Activated CD8-positive, alpha-beta T cell treated with anti-CD3 and anti-CD28 coated beads, Interleukin-2, amount 10 ng/mL, durations not matched to agents 7 days and 5 days (primary cell): ENCODE measurements around the gene SAC3D1. TPM values are rescaled to one million over a fixed set of nuclear protein-coding genes. Genes with fewer than 3 reads are reported as not detected.

Experiments used
- ATAC-seq: fragments of 150-1000 bp; cut with Tn5 transposase; one replicate; pipeline ENCODE4 v1.10.0; 2021; ENCODE audit warnings: moderate library complexity
- CTCF ChIA-PET: fragments of 350-600 bp; sonication (Branson Sonifier 250); formaldehyde crosslinking; loops from one replicate; lab custom pipeline; 2021; ENCODE audit warnings: antibody characterized with exemption; lab: Charles Lee
- POLR2A ChIA-PET: fragments of 350-600 bp; sonication (Branson Sonifier 250); formaldehyde crosslinking; loops from one replicate; lab custom pipeline; 2021; ENCODE audit warnings: antibody characterized with exemption; lab: Charles Lee
- DNase-seq: peaks from one replicate; pipeline ENCODE4 v3.0.0-alpha.2; 2020
- H3K27ac Mint-ChIP-seq: one replicate; pipeline ENCODE4 v1.8.0; 2021; ENCODE audit warnings: mild to moderate bottlenecking, mixed read lengths
- H3K27me3 Mint-ChIP-seq: one replicate; pipeline ENCODE4 v1.8.0; 2021; ENCODE audit warnings: low read depth, mixed read lengths
- H3K36me3 Mint-ChIP-seq: one replicate; pipeline ENCODE4 v1.8.0; 2021; ENCODE audit warnings: low read depth, mixed read lengths
- H3K4me1 Mint-ChIP-seq: one replicate; pipeline ENCODE4 v1.8.0; 2021; ENCODE audit warnings: low read depth, mixed read lengths
- H3K4me3 Mint-ChIP-seq: one replicate; pipeline ENCODE4 v1.8.0; 2021; ENCODE audit warnings: mild to moderate bottlenecking, mixed read lengths
- H3K9me3 Mint-ChIP-seq: one replicate; pipeline ENCODE4 v1.8.0; 2022; ENCODE audit warnings: mixed read lengths; ENCODE audit not compliant: insufficient read depth
- total RNA-seq, 2 experiments: library from RNA; stranded (reverse); gene quantifications; one replicate each; pipeline ENCODE4 v1.2.3, GENCODE V29; 2021

The SAC3D1 gene
- total RNA-seq, 2 experiments from 2014 or later = 36.3 to 36.6 TPM

DNA sequence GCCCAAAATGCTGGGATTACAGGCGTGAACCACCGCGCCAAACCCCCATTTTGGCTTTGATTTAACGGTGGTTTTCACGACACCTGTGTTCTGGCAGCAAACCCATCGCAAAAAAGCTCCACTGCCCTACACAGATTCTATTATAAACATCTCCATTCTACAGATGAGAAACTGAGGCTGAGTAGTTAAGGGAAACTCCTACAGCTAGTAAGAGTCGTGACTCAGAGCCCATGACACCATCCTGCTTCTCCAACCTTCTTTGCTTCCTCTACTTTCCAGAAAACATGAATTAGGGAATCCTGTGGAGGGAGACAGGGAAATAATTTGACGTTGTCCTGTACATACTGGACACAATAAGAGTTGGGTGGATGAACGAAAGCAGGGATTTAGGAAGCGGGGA, 14.2 kb upstream of the SAC3D1 start:
- DNase-seq (no peak), ATAC-seq (no peak)
- Mint-ChIP-seq H3K27me3 (peaks cover 2% of the 10 kb centered on the region), H3K9me3 (no peaks in the 10 kb centered on the region), H3K4me3 (peak overlapping the region; percentile 75), H3K4me1 (peaks cover 26% of the 10 kb centered on the region), H3K27ac (peak overlapping the region; percentile 91), H3K36me3 (peaks cover 9% of the 10 kb centered on the region)
- POLR2A ChIA-PET = interaction anchor here (1.0 to 4.2 kb wide), 3 partner anchors 12 to 84 kb away, joined by 3 to 15 read pairs (median 7); partner anchors contain the start of genes ARL2 and SAC3D1
- CTCF ChIA-PET = interaction anchor here (1.1 to 5.9 kb wide), 5 partner anchors 13 to 179 kb away, joined by 3 to 47 read pairs (median 4); partner anchors contain the start of genes ARL2 and SAC3D1

DNA sequence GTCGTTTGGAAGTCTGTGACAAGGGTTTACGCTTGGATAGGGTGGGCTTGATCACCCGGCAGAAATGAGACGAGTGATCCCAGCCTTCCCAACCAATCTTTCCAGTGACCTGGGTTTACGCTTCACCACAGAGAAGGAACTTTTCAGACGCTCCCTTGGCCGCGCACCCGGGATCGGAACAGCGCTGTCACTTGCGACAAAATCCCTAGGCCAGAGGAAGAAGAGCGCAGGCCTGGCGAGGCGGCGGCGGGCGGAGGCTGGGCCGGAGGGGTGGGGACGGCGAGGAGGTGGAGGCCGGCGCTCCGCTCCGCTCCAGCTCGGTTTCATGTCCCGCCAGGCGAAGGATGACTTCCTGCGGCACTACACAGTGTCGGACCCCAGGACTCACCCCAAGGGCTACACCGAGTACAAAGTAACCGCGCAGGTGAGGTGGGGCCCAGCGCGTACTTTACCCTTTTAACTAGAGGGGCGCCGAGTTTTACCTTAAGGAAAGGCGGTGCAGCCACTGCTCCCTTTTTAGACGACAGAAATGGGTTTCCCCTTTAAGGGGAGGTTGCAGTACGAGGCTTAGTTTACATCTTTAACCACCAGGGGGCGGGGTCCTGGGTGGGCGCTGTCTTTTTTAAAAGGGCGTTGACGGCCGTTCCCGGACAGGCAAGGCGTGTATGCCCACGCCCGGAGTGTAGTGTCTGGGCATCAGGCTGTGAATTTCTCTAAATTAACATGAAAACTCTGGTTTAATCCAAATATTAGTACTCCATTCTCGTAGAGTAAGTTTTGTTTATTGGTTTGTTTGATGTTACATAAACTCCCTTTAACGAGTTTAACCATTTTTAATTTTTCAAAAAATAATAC, 13.6 kb upstream of the SAC3D1 start, which contains the start of gene SNX15:
Gene SNX15, plus strand, starts transcription at position 227 of the 855 bp plus-strand sequence. Its CDS starts 99 bp downstream, at position 326.
- Mint-ChIP-seq H3K4me3 (peak within 1 kb of the TSS; percentile 75), H3K27ac (peak within 1 kb of the TSS; percentile 91), H3K9me3 (no peaks in the 10 kb centered on the region), H3K4me1 (peaks cover 22% of the 10 kb centered on the region), H3K27me3 (peaks cover 2% of the 10 kb centered on the region), H3K36me3 (peaks cover 5% of the 10 kb centered on the region)
- ChIA-PET POLR2A (interaction anchor here (1.0 to 4.2 kb wide), 3 partner anchors 13 to 83 kb away, joined by 3 to 15 read pairs (median 7); partner anchors contain the start of genes ARL2 and SAC3D1), CTCF (interaction anchor here (0.8 to 5.9 kb wide), 7 partner anchors 13 to 179 kb away, joined by 3 to 47 read pairs (median 4); partner anchors contain the start of genes ARL2 and SAC3D1)
- DNase-seq (peak; percentile 96), ATAC-seq (peak; percentile 92)

DNA sequence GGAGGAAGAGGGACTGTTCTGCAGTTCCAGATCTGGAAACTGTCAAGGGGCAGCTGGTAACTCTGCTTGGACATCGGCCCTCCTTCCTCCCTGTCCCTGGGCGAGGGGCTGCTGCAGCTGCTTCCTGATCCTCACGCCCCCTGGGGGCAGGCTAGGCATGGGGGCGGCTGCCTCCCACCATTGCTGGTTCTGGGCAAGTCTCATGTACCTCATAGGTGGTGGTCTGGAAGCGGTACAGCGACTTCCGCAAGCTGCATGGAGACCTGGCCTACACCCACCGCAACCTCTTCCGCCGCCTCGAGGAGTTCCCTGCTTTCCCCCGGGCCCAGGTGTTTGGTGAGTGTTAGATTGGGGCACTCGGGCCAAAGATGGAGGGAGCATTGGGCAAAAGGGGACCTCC, 8.8 kb upstream of the SAC3D1 start:
- peaks cover 14% of the 10 kb centered on the region for H3K4me1 Mint-ChIP-seq
- ChIA-PET CTCF (interaction anchor here (0.6 to 2.0 kb wide), 3 partner anchors 18 to 298 kb away, joined by 3 to 7 read pairs (median 3); partner anchors contain the start of gene ARL2), POLR2A (no interaction called here)
- H3K36me3 Mint-ChIP-seq = peaks cover 4% of the 10 kb centered on the region
- no peak overlapping the region for H3K27ac Mint-ChIP-seq
- no peaks in the 10 kb centered on the region for H3K27me3 Mint-ChIP-seq
- DNase-seq (no peak), ATAC-seq (no peak)
- no peaks in the 10 kb centered on the region for H3K9me3 Mint-ChIP-seq
- no peak overlapping the region for H3K4me3 Mint-ChIP-seq

DNA sequence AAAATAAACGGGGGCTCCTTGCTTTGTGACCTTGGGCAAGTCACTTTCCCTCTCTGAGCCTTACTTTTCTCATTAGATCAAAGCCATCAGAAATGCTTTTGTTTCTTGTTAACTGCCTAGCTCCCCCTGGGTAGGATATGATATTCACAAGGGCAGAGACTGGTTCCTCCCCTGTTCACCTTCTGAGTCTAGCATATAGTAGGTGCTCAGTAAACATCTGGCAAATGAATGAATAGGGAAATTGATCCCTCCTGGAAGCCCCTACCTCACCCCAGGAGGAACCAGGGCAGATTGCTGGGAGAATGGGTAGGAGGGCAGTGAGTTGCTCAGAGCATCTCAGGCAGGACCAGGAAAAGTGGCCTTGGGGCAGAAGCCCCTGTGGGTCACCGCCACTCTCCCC, 6.6 kb upstream of the SAC3D1 start:
- Mint-ChIP-seq H3K36me3 (peaks cover 8% of the 10 kb centered on the region), H3K9me3 (no peaks in the 10 kb centered on the region), H3K27ac (no peak overlapping the region), H3K4me3 (no peak overlapping the region), H3K4me1 (peaks cover 3% of the 10 kb centered on the region), H3K27me3 (no peaks in the 10 kb centered on the region)
- ATAC-seq = no peak
- POLR2A ChIA-PET = no interaction called here
- no peak for DNase-seq
- CTCF ChIA-PET = interaction anchor here (0.7 kb wide), 1 partner anchor 131 kb away, joined by 3 read pairs; no protein-coding TSS in a partner anchor

DNA sequence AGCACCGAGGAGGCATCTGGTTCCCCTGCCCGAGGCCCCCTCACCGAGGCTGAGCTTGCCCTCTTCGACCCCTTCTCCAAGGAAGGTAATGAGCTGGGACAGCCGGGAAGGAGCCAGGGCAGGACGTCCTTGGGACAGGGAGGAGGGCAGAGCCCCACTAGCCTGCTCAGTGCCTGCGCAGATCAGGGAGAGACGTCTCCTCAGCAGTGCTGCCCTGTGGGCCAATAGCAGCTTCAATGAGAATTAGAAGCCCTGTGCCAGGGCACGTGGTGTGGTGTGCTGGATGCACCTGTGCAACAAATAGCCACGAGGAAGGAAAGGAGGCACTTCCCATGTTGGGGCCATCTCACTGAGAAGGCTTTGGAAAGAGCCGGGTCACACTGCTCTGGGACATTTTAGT, 5.4 kb upstream of the SAC3D1 start:
- ChIA-PET POLR2A (no interaction called here), CTCF (interaction anchor here (1.0 kb wide), 1 partner anchor 23 kb away, joined by 3 read pairs; no protein-coding TSS in a partner anchor)
- DNase-seq (no peak), ATAC-seq (no peak)
- Mint-ChIP-seq H3K4me3 (no peak overlapping the region), H3K9me3 (no peaks in the 10 kb centered on the region), H3K4me1 (peaks cover 10% of the 10 kb centered on the region), H3K27me3 (no peaks in the 10 kb centered on the region), H3K27ac (no peak overlapping the region), H3K36me3 (peaks cover 8% of the 10 kb centered on the region)

DNA sequence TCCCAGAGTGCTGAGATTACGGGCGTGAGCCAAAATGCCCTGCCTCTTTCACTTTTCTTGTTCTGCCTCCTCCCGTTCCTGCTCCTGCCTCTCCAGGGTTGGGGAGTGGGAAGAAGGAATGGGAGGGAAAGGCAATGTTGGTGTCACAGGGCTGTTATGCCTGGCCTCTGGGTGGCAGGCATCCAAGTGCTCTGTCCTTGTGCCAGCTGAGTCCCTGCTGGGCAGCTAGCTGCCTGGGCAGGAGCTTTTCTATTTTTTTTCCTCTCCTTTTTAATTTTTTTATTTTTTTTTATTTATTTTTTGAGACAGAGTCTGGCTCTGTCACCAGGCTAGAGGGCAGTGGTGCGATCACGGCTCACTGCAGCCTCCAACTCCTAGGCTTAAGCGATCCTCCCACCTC, 4.1 kb upstream of the SAC3D1 start:
- POLR2A ChIA-PET = interaction anchor here (0.6 kb wide), 2 partner anchors 60 to 173 kb away, joined by 3 read pairs; no protein-coding TSS in a partner anchor
- CTCF ChIA-PET = interaction anchor here (1.0 to 2.0 kb wide), 3 partner anchors 12 to 189 kb away, joined by 3 to 5 read pairs (median 3); partner anchors contain the start of gene ARL2

DNA sequence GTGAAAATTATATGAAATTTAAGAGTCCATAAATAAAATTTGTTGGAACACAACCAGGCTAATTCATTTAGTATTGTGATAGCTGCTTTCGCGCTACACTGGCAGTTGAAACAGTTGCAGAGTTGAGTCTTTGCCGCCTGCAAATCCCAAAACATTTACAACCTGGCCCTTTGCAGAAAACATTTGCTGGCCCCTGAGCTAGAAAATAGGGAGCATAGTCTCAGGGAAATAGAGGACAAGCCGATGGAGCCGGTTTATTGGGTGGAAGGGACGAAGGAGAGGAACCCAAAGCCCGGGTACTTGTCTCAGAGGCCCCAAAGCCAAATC, 527 bp upstream of the SAC3D1 start:
- H3K4me1 Mint-ChIP-seq = peaks cover 33% of the 10 kb centered on the region
- peak overlapping the region; percentile 86 for H3K4me3 Mint-ChIP-seq
- POLR2A ChIA-PET = interaction anchor here (0.6 to 3.8 kb wide), 17 partner anchors 10 to 385 kb away, joined by 3 to 19 read pairs (median 4); partner anchors contain the start of genes ARL2, CDCA5, FAU and MRPL49
- peak overlapping the region; percentile 95 for H3K27ac Mint-ChIP-seq
- no peaks in the 10 kb centered on the region for H3K9me3 Mint-ChIP-seq
- ATAC-seq (no peak), DNase-seq (no peak)
- H3K27me3 Mint-ChIP-seq = no peaks in the 10 kb centered on the region
- H3K36me3 Mint-ChIP-seq = peaks cover 24% of the 10 kb centered on the region
- CTCF ChIA-PET = interaction anchor here (1.0 to 2.9 kb wide), 8 partner anchors 12 to 81 kb away, joined by 3 to 32 read pairs (median 5); partner anchors contain the start of genes ARL2, FAU, MRPL49 and SNX15

More for the DNA sequence above, 4.1 kb upstream of the SAC3D1 start:
- Mint-ChIP-seq H3K27ac (no peak overlapping the region), H3K4me1 (peaks cover 14% of the 10 kb centered on the region), H3K4me3 (no peak overlapping the region), H3K36me3 (peaks cover 7% of the 10 kb centered on the region), H3K27me3 (no peaks in the 10 kb centered on the region), H3K9me3 (no peaks in the 10 kb centered on the region)
- ATAC-seq (no peak), DNase-seq (no peak)

DNA sequence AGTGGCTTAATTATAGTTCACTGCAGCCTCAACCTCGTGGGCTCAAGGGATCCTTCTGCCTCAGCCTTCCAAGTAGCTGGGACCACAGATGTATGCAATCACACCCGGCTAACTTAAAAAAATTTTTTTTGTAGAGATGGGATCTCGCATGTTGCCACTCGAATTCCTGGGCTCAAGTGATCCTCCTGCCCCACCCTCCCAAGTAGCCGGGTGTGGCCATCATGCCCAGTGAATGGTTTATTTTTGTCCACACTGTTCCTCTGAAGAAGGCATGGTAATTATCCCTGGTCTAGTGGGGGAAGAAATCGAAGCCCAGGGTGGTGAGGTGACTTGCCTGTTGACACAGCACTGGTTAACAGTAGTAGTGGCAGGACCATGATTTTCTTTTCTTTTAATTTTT, 1.9 kb downstream of the SAC3D1 start:
- DNase-seq (no peak), ATAC-seq (no peak)
- POLR2A ChIA-PET = interaction anchor here (0.8 to 3.8 kb wide), 2 partner anchors 40 to 375 kb away, joined by 3 to 19 read pairs; partner anchors contain the start of gene CDCA5
- Mint-ChIP-seq H3K36me3 (peaks cover 22% of the 10 kb centered on the region), H3K27me3 (no peaks in the 10 kb centered on the region), H3K4me1 (peaks cover 53% of the 10 kb centered on the region), H3K9me3 (no peaks in the 10 kb centered on the region), H3K27ac (no peak overlapping the region), H3K4me3 (peak overlapping the region; percentile 88)
- CTCF ChIA-PET = interaction anchor here (1.5 kb wide), 1 partner anchor 16 kb away, joined by 3 read pairs; the partner anchor contains the start of gene SNX15

DNA sequence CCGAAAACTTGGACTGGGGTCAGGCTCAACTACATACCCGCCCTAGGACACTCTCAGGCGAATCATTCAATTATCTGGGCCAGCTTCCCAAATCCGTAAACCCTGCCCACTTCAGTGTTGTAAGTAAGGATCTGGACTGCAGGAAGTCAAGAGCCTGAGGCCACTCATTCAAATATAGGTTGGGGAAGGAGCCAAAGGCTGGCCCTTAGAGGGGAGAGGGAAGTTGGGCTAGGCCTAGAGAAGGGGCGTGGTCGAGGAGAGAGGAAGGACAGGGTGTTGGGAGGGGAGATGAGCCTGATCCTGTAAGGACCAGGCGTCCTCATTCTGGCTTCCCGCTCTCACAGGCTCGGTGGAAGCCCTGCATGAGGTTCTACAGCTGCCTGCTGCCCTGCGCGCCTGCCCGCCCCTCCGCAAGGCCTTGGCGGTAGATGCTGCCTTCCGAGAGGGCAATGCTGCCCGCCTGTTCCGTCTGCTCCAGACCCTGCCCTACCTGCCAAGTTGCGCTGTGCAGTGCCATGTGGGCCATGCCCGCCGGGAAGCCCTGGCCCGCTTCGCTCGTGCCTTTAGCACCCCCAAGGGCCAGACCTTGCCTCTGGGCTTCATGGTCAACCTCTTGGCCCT, 3.0 kb downstream of the SAC3D1 start:
- Mint-ChIP-seq H3K27ac (no peak overlapping the region), H3K4me1 (peaks cover 57% of the 10 kb centered on the region), H3K4me3 (no peak overlapping the region), H3K9me3 (no peaks in the 10 kb centered on the region), H3K36me3 (peaks cover 17% of the 10 kb centered on the region), H3K27me3 (no peaks in the 10 kb centered on the region)
- no peak for ATAC-seq
- DNase-seq = no peak
- ChIA-PET POLR2A (no interaction called here), CTCF (interaction anchor here (1.5 kb wide), 1 partner anchor 17 kb away, joined by 3 read pairs; the partner anchor contains the start of gene SNX15)

DNA sequence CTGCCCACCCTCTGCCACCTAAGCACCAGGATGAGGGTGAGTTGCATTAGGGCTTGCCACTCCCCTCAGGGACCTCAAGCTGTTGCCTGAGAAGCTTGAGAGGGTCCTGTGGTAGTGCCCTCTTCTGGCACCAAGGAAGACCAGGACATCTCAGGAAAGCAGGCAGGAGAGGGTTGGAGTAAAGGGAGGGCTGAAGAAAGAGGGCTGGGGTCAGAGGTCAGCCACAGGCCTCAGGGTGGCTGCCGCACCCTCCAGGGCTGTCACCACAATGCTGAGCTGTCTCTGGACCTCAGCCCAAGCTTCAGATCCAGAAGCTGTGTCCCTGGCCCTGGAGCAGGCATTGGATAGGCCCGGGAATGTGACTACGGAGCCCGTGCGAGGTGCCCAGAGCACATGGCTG, 4.1 kb downstream of the SAC3D1 start:
- POLR2A ChIA-PET = no interaction called here
- H3K36me3 Mint-ChIP-seq = peaks cover 17% of the 10 kb centered on the region
- H3K9me3 Mint-ChIP-seq = no peaks in the 10 kb centered on the region
- H3K27ac Mint-ChIP-seq = no peak overlapping the region
- no peaks in the 10 kb centered on the region for H3K27me3 Mint-ChIP-seq
- ATAC-seq (no peak), DNase-seq (no peak)
- H3K4me1 Mint-ChIP-seq = peaks cover 53% of the 10 kb centered on the region
- CTCF ChIA-PET = no interaction called here
- H3K4me3 Mint-ChIP-seq = no peak overlapping the region

DNA sequence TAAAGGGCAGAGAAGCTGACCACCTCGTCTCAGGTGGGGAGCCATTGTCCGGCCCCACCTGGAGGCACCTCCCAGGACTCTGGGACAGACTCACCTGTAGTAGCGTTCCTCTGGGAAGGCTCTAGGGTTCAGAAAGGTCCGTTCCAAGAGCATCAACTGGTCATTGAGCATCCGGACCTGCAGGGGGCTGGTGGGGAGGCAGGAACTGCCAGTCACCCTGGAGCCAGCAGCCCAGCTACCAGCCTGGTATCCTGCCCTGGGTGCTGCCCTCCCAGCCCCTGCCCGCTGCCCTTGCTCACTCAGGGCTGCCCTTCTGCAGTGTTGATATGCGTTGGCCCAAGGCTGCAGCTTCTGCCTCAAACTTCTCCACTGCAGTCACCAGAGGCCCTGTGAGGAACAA, 4.7 kb downstream of the SAC3D1 start:
- H3K27ac Mint-ChIP-seq = no peak overlapping the region
- no peaks in the 10 kb centered on the region for H3K27me3 Mint-ChIP-seq
- no peak for ATAC-seq
- no peaks in the 10 kb centered on the region for H3K9me3 Mint-ChIP-seq
- DNase-seq = no peak
- CTCF ChIA-PET = interaction anchor here (1.0 to 1.6 kb wide), 2 partner anchors 31 to 49 kb away, joined by 3 to 4 read pairs; partner anchors contain the start of genes ARL2 and BATF2
- POLR2A ChIA-PET = no interaction called here
- no peak overlapping the region for H3K4me3 Mint-ChIP-seq
- H3K36me3 Mint-ChIP-seq = peaks cover 17% of the 10 kb centered on the region
- H3K4me1 Mint-ChIP-seq = peaks cover 49% of the 10 kb centered on the region
